HG03196 (cell line): Measurements from ENCODE around the gene NSMF.
A peak's percentile ranks its signal among the peaks of the same experiment; 100 is the strongest.

Experiments
- ATAC-seq: cut with Tn5 transposase; IDR thresholded peaks from one replicate; pipeline ENCODE4 v1.9.1; 2021; ENCODE audit not compliant: unreplicated experiment

NSMF gene

GRCh38 chr9:137459152-137459600, at the start of gene NSMF:
TSS of gene NSMF (minus strand) at chr9:137459334. CDS start at chr9:137459102, 232 bp downstream.
- peak; percentile 57 for ATAC-seq

- ATAC-seq, result no peak
These were observed 47.6 kb upstream of the NSMF start for GRCh38 chr9:137506702-137507171.

GRCh38 chr9:137506274-137506673, 47.1 kb upstream of the NSMF start:
- no peak for ATAC-seq

GRCh38 chr9:137505421-137506140, 46.4 kb upstream of the NSMF start:
- ATAC-seq, result no peak

- no peak for ATAC-seq
These were observed 45.3 kb upstream of the NSMF start for GRCh38 chr9:137504432-137504777.

- no peak for ATAC-seq
These were observed 43.1 kb upstream of the NSMF start for GRCh38 chr9:137502008-137502911.

- ATAC-seq, result no peak
These were observed 42.3 kb upstream of the NSMF start for GRCh38 chr9:137501457-137501856.

- ATAC-seq, result no peak
These were observed 41.7 kb upstream of the NSMF start for GRCh38 chr9:137500666-137501397.

GRCh38 chr9:137499858-137500661, 40.9 kb upstream of the NSMF start:
- ATAC-seq, result no peak

- no peak for ATAC-seq
These were observed 40.3 kb upstream of the NSMF start for GRCh38 chr9:137499416-137499815.

GRCh38 chr9:137498720-137499150, 39.6 kb upstream of the NSMF start:
- ATAC-seq, result no peak

GRCh38 chr9:137497921-137498719, 39.0 kb upstream of the NSMF start:
- ATAC-seq, result no peak

GRCh38 chr9:137496601-137497375, 37.7 kb upstream of the NSMF start:
- no peak for ATAC-seq

- ATAC-seq, result no peak
These were observed 35.6 kb upstream of the NSMF start for GRCh38 chr9:137494550-137495351.

- ATAC-seq, result no peak
These were observed 35.0 kb upstream of the NSMF start for GRCh38 chr9:137494104-137494544.

- no peak for ATAC-seq
These were observed 34.4 kb upstream of the NSMF start for GRCh38 chr9:137493364-137494103.
